GM23338 (cell line): ENCODE data around the gene THSD4. TPM values are rescaled to one million over a fixed set of nuclear protein-coding genes. Genes with fewer than 3 reads are reported as not detected.
A peak's percentile ranks its signal among the peaks of the same experiment; 100 is the strongest.

Experiments
- ATAC-seq: fragments of 200-7000 bp; cut with Tn5 transposase; 3 replicates; pipeline ENCODE4 v1.9.1; 2020
- DNase-seq: peaks from one replicate; pipeline ENCODE4 v3.0.0-alpha.2; 2015; ENCODE audit warnings: low spot score
- H2AFZ ChIP-seq: fragments of 200-600 bp; sonication (generic); 2 replicates; pipeline ENCODE4 v1.8.0; 2016; ENCODE audit warnings: antibody characterized with exemption, mild to moderate bottlenecking, moderate library complexity
- H3F3A ChIP-seq: fragments of 200-600 bp; sonication (generic); replicated peaks from 2 replicates; pipeline ENCODE4 v1.8.0; 2017; ENCODE audit warnings: antibody characterized with exemption, mixed run types, low read depth
- H3K27ac ChIP-seq: fragments of 200-600 bp; sonication (generic); 2 replicates; pipeline ENCODE4 v1.6.1; 2016; ENCODE audit warnings: low read depth
- H3K27me3 ChIP-seq: fragments of 200-600 bp; sonication (generic); 2 replicates; pipeline ENCODE4 v1.8.0; 2016; ENCODE audit warnings: mild to moderate bottlenecking, mixed run types, moderate library complexity; ENCODE audit not compliant: insufficient read depth
- H3K36me3 ChIP-seq: fragments of 200-600 bp; sonication (generic); 2 replicates; pipeline ENCODE4 v1.8.0; 2016; ENCODE audit warnings: mild to moderate bottlenecking; ENCODE audit not compliant: insufficient read depth
- H3K4me1 ChIP-seq: fragments of 200-600 bp; sonication (generic); 2 replicates; pipeline ENCODE4 v1.8.0; 2016; ENCODE audit warnings: mild to moderate bottlenecking, moderate library complexity; ENCODE audit not compliant: insufficient read depth
- H3K4me2 ChIP-seq: fragments of 200-600 bp; sonication (generic); 2 replicates; pipeline ENCODE4 v1.7.1; 2017; ENCODE audit warnings: mixed run types
- H3K4me3 ChIP-seq: fragments of 200-600 bp; sonication (generic); 2 replicates; pipeline ENCODE4 v1.6.1; 2016; ENCODE audit warnings: mixed run types
- H3K79me2 ChIP-seq: fragments of 200-600 bp; sonication (generic); replicated peaks from 2 replicates; pipeline ENCODE4 v1.8.0; 2017; ENCODE audit warnings: mild to moderate bottlenecking; ENCODE audit not compliant: insufficient read depth
- H3K9me2 ChIP-seq: fragments of 200-600 bp; sonication (generic); 2 replicates; pipeline ENCODE4 v1.8.0; 2017; ENCODE audit not compliant: insufficient read depth
- H4K20me1 ChIP-seq: fragments of 200-600 bp; sonication (generic); replicated peaks from 2 replicates; pipeline ENCODE4 v1.8.0; 2017; ENCODE audit warnings: mild to moderate bottlenecking; ENCODE audit not compliant: insufficient read depth
- H3K27ac Mint-ChIP-seq: 2 replicates; pipeline ENCODE4 v1.8.0; 2020; ENCODE audit warnings: inconsistent platforms, mild to moderate bottlenecking, moderate library complexity, mixed read lengths
- H3K27me3 Mint-ChIP-seq: 3 replicates; pipeline ENCODE4 v1.8.0; 2022; ENCODE audit warnings: low read depth, mild to moderate bottlenecking, moderate library complexity, mixed read lengths, inconsistent platforms; ENCODE audit not compliant: insufficient read depth, poor library complexity
- H3K36me3 Mint-ChIP-seq: 3 replicates; pipeline ENCODE4 v1.8.0; 2021; ENCODE audit warnings: low read depth, mild to moderate bottlenecking, inconsistent platforms, moderate library complexity, mixed read lengths
- H3K4me1 Mint-ChIP-seq: 3 replicates; pipeline ENCODE4 v1.8.0; 2020; ENCODE audit warnings: mild to moderate bottlenecking, inconsistent platforms, mixed read lengths
- H3K4me3 Mint-ChIP-seq: 3 replicates; pipeline ENCODE4 v1.8.0; 2021; ENCODE audit warnings: moderate library complexity, mild to moderate bottlenecking, inconsistent platforms, mixed read lengths
- H3K9me3 Mint-ChIP-seq: 3 replicates; pipeline ENCODE4 v1.8.0; 2020; ENCODE audit warnings: moderate library complexity, mild to moderate bottlenecking, inconsistent platforms, mixed read lengths
- CREB1 ChIP-seq: fragments of 250-450 bp; sonication (Bioruptor Pico); IDR thresholded peaks from 2 replicates; pipeline ENCODE4 v1.5.0; 2020; ENCODE audit warnings: low read depth, mild to moderate bottlenecking, moderate library complexity
- JUNB ChIP-seq: IDR thresholded peaks from one replicate; pipeline ENCODE4 v1.6.1; 2016; ENCODE audit warnings: antibody characterized with exemption; ENCODE audit not compliant: unreplicated experiment
- NANOG ChIP-seq: IDR thresholded peaks from 2 replicates; pipeline ENCODE4 v1.6.1; 2016; ENCODE audit warnings: antibody characterized with exemption, borderline replicate concordance
- STAT1 ChIP-seq: IDR thresholded peaks from one replicate; pipeline ENCODE4 v1.6.1; 2016; ENCODE audit warnings: antibody characterized with exemption; ENCODE audit not compliant: unreplicated experiment
- ZNF114 ChIP-seq: fragments of 250-450 bp; sonication (Bioruptor Pico); IDR thresholded peaks from 2 replicates; pipeline ENCODE4 v1.5.0; 2020; ENCODE audit warnings: mild to moderate bottlenecking, moderate library complexity
- ZNF331 ChIP-seq: fragments of 250-450 bp; sonication (Bioruptor Pico); IDR thresholded peaks from 2 replicates; pipeline ENCODE4 v1.5.0; 2020; ENCODE audit warnings: low read depth, mild to moderate bottlenecking, moderate library complexity
- polyA plus RNA-seq: library from polyadenylated mRNA; unstranded; fragments of >200 nt; fragmentation: Nextera tagmentation; extraction: Ambion mirVana; gene quantifications from 2 replicates; pipeline ENCODE4 v1.2.1, GENCODE V29; 2016
- total RNA-seq: library from RNA; depleted of rRNA; stranded (reverse); fragments of >200 nt; shearing (Covaris generic); gene quantifications from 2 replicates; pipeline ENCODE4 v1.2.3, GENCODE V29; 2014
- TF ChIP-seq, protein P1 (sequence below): IDR thresholded peaks from one replicate; pipeline ENCODE4 v1.6.1; 2018; ENCODE audit warnings: antibody characterized with exemption; ENCODE audit not compliant: unreplicated experiment
- TF ChIP-seq, protein P2 (sequence below): IDR thresholded peaks from 2 replicates; pipeline ENCODE4 v1.6.1; 2016; ENCODE audit warnings: antibody characterized with exemption
- TF ChIP-seq, protein P3 (sequence below), 2 experiments: fragments of 200-600 bp in 1 of 2; sonication (generic) in 1 of 2; conservative IDR thresholded peaks; 2 replicates each; pipeline versions ENCODE4 v1.5.1 to v1.6.1; 2016 to 2017; ENCODE audit warnings: antibody characterized with exemption in 2 of 2, low read depth in 2 of 2, mild to moderate bottlenecking in 2 of 2, moderate library complexity in 1 of 2

Gene THSD4
- total and polyA plus RNA-seq, 2 experiments from 2014 or later: 2.0 to 7.4 TPM

DNA sequence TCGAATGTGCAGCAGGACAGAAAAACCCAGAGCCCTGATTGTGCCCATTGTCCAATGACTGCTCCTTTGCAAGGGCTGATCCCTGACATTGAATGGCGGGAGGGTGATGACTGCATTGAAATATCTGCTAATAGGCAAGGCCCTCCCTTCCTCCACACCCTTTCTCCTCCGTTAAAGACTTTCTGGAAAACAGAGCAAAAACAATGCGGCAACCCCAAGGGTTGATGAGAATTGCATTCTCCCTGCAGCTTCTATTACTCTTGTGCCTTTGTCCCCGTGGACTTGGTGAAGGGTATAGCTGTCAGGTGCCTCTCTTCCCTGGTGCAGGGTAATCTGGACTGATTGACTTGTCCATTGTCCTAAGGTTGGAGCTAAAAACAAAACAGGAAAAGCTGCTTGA, 71.8 kb downstream of the THSD4 start (continued):
- TF ChIP-seq, protein P1, sequence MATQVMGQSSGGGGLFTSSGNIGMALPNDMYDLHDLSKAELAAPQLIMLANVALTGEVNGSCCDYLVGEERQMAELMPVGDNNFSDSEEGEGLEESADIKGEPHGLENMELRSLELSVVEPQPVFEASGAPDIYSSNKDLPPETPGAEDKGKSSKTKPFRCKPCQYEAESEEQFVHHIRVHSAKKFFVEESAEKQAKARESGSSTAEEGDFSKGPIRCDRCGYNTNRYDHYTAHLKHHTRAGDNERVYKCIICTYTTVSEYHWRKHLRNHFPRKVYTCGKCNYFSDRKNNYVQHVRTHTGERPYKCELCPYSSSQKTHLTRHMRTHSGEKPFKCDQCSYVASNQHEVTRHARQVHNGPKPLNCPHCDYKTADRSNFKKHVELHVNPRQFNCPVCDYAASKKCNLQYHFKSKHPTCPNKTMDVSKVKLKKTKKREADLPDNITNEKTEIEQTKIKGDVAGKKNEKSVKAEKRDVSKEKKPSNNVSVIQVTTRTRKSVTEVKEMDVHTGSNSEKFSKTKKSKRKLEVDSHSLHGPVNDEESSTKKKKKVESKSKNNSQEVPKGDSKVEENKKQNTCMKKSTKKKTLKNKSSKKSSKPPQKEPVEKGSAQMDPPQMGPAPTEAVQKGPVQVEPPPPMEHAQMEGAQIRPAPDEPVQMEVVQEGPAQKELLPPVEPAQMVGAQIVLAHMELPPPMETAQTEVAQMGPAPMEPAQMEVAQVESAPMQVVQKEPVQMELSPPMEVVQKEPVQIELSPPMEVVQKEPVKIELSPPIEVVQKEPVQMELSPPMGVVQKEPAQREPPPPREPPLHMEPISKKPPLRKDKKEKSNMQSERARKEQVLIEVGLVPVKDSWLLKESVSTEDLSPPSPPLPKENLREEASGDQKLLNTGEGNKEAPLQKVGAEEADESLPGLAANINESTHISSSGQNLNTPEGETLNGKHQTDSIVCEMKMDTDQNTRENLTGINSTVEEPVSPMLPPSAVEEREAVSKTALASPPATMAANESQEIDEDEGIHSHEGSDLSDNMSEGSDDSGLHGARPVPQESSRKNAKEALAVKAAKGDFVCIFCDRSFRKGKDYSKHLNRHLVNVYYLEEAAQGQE: no peak
- TF ChIP-seq CREB1 (CRISPR knock-in tag): no peak

DNA sequence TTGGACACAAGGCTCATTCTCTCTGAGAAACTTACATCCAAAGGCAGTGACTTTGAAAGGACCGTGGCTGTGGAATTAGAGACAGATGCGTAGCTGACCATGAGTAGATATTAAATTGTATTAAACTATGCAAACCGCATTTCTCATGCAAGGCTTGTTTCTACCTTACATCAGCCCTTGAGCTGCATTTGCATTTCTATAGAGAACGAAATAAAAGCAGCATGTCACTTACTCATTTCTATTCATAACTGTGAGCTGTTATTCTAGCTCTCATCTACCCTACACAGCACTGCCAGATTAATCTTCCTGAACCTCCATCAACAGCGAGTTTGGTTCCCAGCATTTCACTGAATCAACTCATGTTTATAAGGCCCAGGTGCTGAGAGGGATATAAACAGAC, 72.3 kb downstream of the THSD4 start:
- H3K9me3 Mint-ChIP-seq: no peaks in the 10 kb centered on the region
- Histone ChIP-seq H3K4me1 (peaks cover 17% of the 10 kb centered on the region), H3K9me2 (no peaks in the 10 kb centered on the region), H3K79me2 (no peaks in the 10 kb centered on the region), H3K27me3 (no peaks in the 10 kb centered on the region), H3F3A (no peaks in the 10 kb centered on the region), H3K4me2 (0 out of 2 replicates have a peak overlapping the region, but pooled peaks have one; percentile 15), H3K36me3 (no peaks in the 10 kb centered on the region), H4K20me1 (no peaks in the 10 kb centered on the region), H3K4me3 (no peak overlapping the region), H2AFZ (no peak overlapping the region), H3K27ac (no peak overlapping the region)
- no peak overlapping the region for H3K27ac Mint-ChIP-seq
- H3K4me1 Mint-ChIP-seq: peaks cover 6% of the 10 kb centered on the region
- peaks cover 6% of the 10 kb centered on the region for H3K36me3 Mint-ChIP-seq
- DNase-seq: no peak
- no peak for TF ChIP-seq ZNF331
- TF ChIP-seq STAT1: no peak
- TF ChIP-seq, protein P2, sequence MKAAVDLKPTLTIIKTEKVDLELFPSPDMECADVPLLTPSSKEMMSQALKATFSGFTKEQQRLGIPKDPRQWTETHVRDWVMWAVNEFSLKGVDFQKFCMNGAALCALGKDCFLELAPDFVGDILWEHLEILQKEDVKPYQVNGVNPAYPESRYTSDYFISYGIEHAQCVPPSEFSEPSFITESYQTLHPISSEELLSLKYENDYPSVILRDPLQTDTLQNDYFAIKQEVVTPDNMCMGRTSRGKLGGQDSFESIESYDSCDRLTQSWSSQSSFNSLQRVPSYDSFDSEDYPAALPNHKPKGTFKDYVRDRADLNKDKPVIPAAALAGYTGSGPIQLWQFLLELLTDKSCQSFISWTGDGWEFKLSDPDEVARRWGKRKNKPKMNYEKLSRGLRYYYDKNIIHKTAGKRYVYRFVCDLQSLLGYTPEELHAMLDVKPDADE: no peak
- peaks cover 6% of the 10 kb centered on the region for H3K27me3 Mint-ChIP-seq
- ATAC-seq: no peak; the same call in 2 of the 3 replicates
- no peak overlapping the region for H3K4me3 Mint-ChIP-seq

DNA sequence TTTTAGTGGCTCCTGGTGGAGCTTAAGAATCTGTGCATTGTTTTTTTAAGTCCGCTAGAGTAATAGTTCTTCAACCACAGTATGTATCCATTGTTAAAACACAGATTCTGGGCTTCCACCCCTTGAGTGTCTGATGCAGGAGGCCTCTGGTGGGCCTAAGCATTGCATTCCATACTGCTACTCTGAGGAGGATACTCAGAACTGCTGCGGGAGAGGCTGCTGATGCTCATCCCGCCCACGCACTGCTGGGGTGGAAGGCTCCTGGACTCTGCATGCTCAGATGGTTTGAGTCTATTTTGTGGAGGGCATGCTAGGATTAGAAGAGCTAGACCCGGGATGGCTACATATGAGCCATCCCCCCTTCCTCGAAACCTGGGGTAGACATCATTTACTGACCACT, 74.4 kb downstream of the THSD4 start:
- Histone ChIP-seq H3K79me2 (no peaks in the 10 kb centered on the region), H3K9me2 (no peaks in the 10 kb centered on the region), H3K4me1 (peaks cover 17% of the 10 kb centered on the region), H2AFZ (no peak overlapping the region), H3K4me2 (no peak overlapping the region), H4K20me1 (no peaks in the 10 kb centered on the region), H3K27me3 (no peaks in the 10 kb centered on the region), H3K36me3 (no peaks in the 10 kb centered on the region), H3F3A (no peaks in the 10 kb centered on the region), H3K27ac (no peak overlapping the region), H3K4me3 (no peak overlapping the region)
- Mint-ChIP-seq H3K27me3 (peaks cover 6% of the 10 kb centered on the region), H3K36me3 (no peaks in the 10 kb centered on the region; the same call in 2 of the 3 replicates), H3K4me1 (peaks cover 6% of the 10 kb centered on the region), H3K9me3 (no peaks in the 10 kb centered on the region), H3K27ac (no peak overlapping the region), H3K4me3 (no peak overlapping the region)
- ATAC-seq: no peak
- no peak for DNase-seq
- TF ChIP-seq STAT1 (no peak), ZNF331 (no peak), ZNF114 (CRISPR knock-in tag) (no peak), JUNB (no peak), NANOG (no peak)
- TF ChIP-seq, protein P2: no peak
- TF ChIP-seq, protein P3, sequence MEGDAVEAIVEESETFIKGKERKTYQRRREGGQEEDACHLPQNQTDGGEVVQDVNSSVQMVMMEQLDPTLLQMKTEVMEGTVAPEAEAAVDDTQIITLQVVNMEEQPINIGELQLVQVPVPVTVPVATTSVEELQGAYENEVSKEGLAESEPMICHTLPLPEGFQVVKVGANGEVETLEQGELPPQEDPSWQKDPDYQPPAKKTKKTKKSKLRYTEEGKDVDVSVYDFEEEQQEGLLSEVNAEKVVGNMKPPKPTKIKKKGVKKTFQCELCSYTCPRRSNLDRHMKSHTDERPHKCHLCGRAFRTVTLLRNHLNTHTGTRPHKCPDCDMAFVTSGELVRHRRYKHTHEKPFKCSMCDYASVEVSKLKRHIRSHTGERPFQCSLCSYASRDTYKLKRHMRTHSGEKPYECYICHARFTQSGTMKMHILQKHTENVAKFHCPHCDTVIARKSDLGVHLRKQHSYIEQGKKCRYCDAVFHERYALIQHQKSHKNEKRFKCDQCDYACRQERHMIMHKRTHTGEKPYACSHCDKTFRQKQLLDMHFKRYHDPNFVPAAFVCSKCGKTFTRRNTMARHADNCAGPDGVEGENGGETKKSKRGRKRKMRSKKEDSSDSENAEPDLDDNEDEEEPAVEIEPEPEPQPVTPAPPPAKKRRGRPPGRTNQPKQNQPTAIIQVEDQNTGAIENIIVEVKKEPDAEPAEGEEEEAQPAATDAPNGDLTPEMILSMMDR (conservative IDR thresholded peaks at IDR 0.05; ENCODE audit: low read depth in 2 of 2): no peak
- TF ChIP-seq, protein P1: no peak
